Measurements from ENCODE around the gene KCNH5.

Gene KCNH5

DNA sequence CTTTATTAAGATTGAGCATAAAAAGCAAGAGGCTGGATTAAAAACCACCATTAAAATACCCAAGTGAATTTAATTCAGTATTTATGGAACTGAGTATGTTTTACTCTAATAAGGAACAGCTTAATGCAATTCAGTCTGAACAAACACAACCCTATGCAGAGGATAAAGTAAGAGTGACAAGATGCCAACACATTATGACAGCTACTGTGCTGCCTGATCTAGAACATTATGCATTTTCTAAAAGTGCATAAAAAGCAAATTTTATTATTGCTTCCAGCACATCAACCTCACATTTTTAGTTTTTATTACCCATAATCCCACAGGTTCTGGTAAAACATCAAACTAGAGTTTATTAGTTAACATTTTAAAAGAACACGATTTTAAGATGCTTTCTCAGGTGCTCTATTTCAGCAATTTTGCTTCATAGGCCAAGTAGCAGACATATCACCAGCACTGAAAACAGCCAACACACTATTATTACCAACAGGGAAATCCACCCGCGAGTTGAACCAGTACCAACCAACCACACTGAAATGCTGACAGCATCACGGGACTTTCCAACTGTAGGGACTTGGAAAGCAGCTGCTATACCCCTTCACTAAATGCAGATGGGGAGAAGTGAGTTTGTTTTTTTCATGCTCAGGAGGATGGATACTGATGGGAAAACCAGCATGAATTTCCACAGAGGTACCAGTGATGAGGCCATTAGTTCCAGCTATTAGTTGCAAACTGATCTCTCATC is 372.1 kb downstream of the KCNH5 start:
- no peak for DNase-seq (ENCODE audit: low read depth)

DNA sequence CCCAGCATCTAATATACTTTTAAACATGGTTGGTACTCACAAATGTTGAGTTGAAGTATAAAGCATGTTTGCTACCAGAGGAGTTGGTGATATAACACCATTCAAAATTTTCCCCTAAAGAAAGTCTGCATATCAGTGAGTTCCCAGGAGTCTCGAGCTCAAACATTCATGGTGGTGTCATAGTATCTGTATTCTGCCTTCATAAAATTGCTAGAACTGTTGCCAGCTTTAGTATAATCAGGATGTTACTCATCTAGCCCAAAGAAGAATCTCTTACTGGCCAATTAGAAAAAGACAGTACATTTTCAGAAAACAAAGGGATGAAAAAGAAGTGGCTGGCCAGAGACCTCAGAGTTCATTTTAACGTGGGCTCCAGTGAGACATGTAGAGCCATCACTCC is 374.7 kb downstream of the KCNH5 start:
- DNase-seq (ENCODE audit: low read depth), result no peak

DNA sequence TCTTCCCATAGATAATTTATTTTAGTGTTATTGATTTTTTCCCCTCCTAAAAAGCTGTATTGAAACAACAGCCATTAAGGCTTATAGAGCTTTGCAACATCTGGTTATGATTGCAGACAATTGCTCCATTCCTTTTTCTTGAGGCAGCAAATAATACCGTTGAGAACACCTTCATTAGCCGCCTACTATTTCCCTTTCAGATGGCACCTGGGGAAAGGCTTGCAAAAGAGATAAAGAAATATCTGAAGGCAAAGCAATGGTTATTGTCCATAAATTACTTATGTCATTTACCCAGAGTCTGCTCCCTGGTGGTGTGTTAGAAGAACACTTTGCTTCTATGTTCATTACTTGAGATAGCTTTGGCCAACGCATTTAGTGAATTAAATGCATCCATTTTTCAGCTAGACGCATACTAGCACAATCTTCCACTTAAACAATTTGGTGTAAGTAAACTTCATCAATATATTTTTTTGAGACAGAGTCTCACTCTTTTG is 377.8 kb downstream of the KCNH5 start:
- no peak for DNase-seq (ENCODE audit: low read depth)

DNA sequence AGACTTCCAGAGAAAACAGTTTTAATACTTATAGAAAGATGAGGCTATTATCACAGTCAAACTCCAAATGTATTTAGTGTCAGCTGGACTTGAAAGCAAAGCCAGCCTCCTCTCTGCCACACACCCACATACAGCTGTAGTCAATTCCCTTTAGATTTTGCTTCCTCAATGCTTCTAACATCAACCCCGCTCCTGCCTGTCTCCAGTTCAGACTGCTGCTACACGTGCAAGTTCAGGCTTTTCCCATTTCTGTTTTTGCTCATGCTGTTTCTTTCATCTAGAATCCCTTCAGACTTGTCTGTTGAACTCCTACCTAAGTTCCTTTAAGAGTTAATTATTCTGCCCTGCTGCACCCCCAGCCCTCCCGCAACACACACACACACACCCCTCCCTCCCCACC is 380.0 kb downstream of the KCNH5 start:
- DNase-seq (ENCODE audit: low read depth), result no peak

DNA sequence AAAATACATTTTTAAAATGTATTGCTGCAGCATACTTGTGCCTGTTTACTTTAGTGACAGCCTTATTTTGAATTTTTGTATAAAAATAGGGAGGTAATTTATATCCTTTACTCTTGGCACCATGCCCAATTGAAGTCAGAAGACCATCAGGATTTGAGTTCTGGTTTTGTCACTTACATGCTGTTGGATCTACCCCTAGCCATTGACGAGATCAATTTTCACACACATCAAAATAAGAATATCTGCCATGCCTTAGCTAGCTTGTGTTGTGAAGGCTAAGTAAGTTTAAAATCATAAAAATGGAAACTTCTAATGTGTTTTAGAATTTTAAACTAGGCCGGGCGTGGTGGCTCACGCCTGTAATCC is 381.8 kb downstream of the KCNH5 start:
- no peak for DNase-seq (ENCODE audit: low read depth)

DNA sequence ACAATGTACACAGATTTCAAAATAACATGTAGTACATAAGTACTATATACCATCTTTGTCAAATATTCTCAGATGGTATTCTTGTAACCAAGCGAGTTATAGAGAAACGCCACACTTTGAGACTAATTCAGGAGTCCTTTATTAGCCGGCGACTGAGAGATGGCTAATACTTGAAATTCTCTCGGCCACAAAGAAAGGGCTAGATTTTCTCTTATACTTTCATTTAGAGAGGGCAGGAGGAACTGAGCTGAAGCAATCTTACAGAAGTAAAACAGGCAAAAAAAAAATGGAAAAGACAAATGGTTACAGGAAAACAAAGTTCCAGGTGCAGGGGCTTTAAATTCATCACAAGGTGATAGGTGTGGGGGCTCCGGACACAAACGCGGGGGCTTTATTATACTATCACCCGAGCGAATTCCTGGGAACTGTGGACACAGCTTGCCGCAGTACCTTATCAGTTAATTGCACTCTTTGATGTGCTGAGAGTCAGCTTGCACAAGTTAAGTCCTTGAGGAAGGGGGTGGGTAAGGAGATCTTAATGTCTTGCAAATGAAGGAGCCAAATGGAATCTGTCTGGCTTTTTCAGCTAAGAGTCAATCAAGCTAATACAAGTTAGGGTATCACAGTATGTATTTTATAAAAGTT is 382.3 kb downstream of the KCNH5 start:
- DNase-seq (ENCODE audit: low read depth), result no peak

DNA sequence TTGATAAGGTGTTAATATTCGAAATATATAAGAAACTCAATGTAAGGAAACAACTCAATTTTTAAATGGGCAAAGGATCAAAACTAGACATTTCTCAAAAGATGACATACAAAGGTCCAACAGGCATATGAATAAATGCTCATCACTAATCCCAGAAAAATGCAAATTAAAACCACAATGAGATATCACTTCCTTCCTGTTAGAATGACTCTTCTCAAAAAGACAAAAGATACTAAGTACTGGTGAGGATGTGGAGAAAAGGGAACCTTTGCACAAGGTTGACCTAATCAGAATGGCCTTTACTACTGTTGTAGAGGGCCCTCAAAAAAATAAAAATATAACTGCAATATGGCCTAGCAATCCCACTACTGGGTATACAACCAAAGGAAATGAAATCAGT is 383.4 kb downstream of the KCNH5 start:
- DNase-seq (ENCODE audit: low read depth), result no peak

DNA sequence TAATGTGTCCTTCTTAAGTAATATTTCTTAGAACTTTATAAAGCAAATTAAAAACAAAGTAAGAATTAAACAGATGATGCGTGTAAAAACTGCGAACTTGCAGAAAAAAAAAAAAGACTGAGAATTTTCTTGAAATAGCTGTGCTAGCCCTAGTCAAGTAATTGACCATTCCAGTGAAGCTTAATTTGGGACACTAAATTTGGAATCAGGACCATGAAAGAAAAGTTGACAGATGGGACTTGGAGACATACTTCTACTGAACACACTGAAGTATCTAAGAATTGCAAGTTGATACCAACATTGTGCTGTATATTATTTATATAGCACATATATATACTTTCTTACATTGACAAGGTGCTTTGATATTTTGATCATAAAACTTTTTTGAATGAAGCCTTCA is 386.6 kb downstream of the KCNH5 start:
- DNase-seq (ENCODE audit: low read depth), result no peak

DNA sequence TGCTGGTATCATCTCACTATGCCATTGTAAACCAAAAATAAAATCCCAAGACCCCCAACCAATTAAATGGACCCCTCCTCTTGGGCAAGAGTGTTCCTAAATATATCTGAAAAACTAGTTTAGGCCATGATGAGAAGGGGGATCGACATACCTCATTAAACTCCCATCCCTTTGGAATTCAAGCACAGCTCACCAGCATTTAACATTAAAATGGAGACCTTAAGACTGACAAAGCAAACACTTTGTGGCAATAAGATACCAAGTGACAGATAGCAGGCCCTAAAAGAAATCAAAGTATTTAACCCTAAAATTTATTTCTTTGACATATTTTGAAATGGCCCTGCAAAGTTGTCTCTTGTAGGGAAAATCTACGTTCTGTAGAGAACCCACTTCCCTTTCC is 387.9 kb downstream of the KCNH5 start:
- no peak for DNase-seq (ENCODE audit: low read depth)

DNA sequence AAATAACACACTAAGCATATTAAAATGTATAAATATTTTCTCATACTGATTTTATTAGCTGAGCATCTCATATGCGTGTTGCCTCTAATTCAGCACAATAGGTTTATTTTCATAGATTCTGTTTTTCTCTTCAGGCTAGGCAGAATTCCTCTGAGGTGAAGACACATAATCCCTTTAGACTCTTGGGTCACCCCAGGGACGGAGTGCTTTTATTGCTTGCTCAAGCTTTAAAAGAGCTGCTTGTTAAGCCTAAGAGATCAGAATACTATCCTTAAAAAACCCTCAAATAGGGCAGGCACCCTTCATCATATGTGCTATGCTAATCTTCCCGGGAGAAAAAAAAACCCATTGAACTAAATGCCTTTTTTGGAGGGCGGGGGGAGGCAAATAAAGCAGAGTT is 390.1 kb downstream of the KCNH5 start:
- DNase-seq (ENCODE audit: low read depth), result no peak

DNA sequence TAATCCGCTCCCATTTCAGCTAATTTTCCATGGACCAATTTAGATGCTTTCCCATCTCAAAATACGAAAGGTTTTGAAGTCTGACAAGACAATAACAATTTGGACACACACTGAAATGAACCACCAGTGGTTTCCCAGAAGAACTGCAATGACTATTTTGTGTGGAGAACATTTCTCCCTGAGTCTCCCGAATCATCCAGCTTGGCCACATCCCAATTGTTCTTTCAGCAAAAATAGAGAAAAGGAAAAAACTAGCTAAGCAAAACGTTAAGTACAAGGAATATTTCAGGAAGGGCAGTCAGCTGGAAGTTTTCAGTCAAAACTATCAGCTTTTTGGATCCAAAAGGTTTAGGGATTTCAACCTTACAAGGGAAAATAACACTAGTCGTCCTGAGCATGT is 390.6 kb downstream of the KCNH5 start:
- DNase-seq (ENCODE audit: low read depth), result no peak

Measured in activated T-helper 9 cell treated with anti-CD3 and anti-CD28 coated beads, Interleukin-2, amount 50 U/mL, for 16 hours (primary cell).